MCF 10A (cell line): Measurements from ENCODE around the gene CAMK1D. TPM values are rescaled to one million over a fixed set of nuclear protein-coding genes. Genes with fewer than 3 reads are reported as not detected.

ENCODE experiments used
- BruUV-seq: library from RNA; stranded (reverse); fragments of 400-500 nt; replicated peaks from 2 replicates; lab custom pipeline; 2021; lab: Mats Ljungman, UMichigan
- CTCF ChIA-PET: fragments of 300-600 bp; sonication (Branson Sonifier 250); formaldehyde crosslinking; extraction: SDS; loops from one replicate; lab custom pipeline; 2021; ENCODE audit warnings: antibody characterized with exemption, inconsistent platforms; lab: Yijun Ruan, JAX
- POLR2A ChIA-PET: fragments of 300-600, 350-650 bp; sonication (Branson Sonifier 250); formaldehyde crosslinking; extraction: SDS; loops from one replicate; lab custom pipeline; 2020; ENCODE audit warnings: antibody characterized with exemption, inconsistent platforms; lab: Yijun Ruan, JAX
- DNase-seq: peaks from one replicate; pipeline ENCODE4 v3.0.0-alpha.2; 2018; ENCODE audit not compliant: unreplicated experiment
- H3K27ac Mint-ChIP-seq: one replicate; pipeline ENCODE4 v1.8.0; 2022; ENCODE audit warnings: mild to moderate bottlenecking, low read depth, mixed read lengths; ENCODE audit not compliant: unreplicated experiment
- H3K27me3 Mint-ChIP-seq: one replicate; pipeline ENCODE4 v1.8.0; 2022; ENCODE audit warnings: mixed read lengths; ENCODE audit not compliant: insufficient read depth, unreplicated experiment
- H3K36me3 Mint-ChIP-seq: one replicate; pipeline ENCODE4 v1.8.0; 2022; ENCODE audit warnings: mild to moderate bottlenecking, moderate library complexity, mixed read lengths; ENCODE audit not compliant: insufficient read depth, unreplicated experiment
- H3K4me1 Mint-ChIP-seq: one replicate; pipeline ENCODE4 v1.8.0; 2022; ENCODE audit warnings: mixed read lengths; ENCODE audit not compliant: insufficient read depth, unreplicated experiment
- H3K4me3 Mint-ChIP-seq: one replicate; pipeline ENCODE4 v1.8.0; 2022; ENCODE audit warnings: mild to moderate bottlenecking, moderate library complexity, mixed read lengths; ENCODE audit not compliant: unreplicated experiment
- H3K9me3 Mint-ChIP-seq: one replicate; pipeline ENCODE4 v1.8.0; 2022; ENCODE audit warnings: mixed read lengths; ENCODE audit not compliant: unreplicated experiment
- CTCF ChIP-seq: fragments of 200-600 bp; IDR thresholded peaks from one replicate; pipeline ENCODE4 v1.8.0; 2022; ENCODE audit warnings: antibody characterized with exemption, mild to moderate bottlenecking; ENCODE audit not compliant: unreplicated experiment
- intact Hi-C: fragments of 100-400 bp; cut with micrococcal nuclease; formaldehyde crosslinking; loops from 2 replicates; pipeline ENCODE4 v1.14.1; 2022
- total RNA-seq: library from RNA; stranded (reverse); gene quantifications from 2 replicates; pipeline ENCODE4 v1.2.3, GENCODE V29; 2022

Gene CAMK1D
- total RNA-seq, 1 experiment from 2014 or later, result 1.7 TPM

GRCh38 chr10:12448729-12449391 is 99.5 kb downstream of the CAMK1D start:
- no TSS peak for BruUV-seq
- ChIA-PET POLR2A (interaction anchor here (0.9 kb wide), 1 partner anchor 12 kb away, joined by 3 read pairs; no protein-coding TSS in a partner anchor), CTCF (interaction anchor here (0.6 to 0.7 kb wide), 2 partner anchors 71 to 204 kb away, joined by 3 read pairs; no protein-coding TSS in a partner anchor)
- Mint-ChIP-seq H3K36me3 (no peaks in the 10 kb centered on the region), H3K27me3 (peaks cover 12% of the 10 kb centered on the region), H3K27ac (peak overlapping the region; percentile 93), H3K4me1 (peaks cover 13% of the 10 kb centered on the region), H3K4me3 (peak overlapping the region; percentile 53), H3K9me3 (no peaks in the 10 kb centered on the region)
- intact Hi-C loops, result no loop called here
- DNase-seq, result peak; percentile 76
- TF ChIP-seq CTCF, result no peak

GRCh38 chr10:12455318-12455717 is 106.0 kb downstream of the CAMK1D start:
- POLR2A ChIA-PET, result no interaction called here
- TF ChIP-seq CTCF, result no peak
- Mint-ChIP-seq H3K4me1 (peaks cover 5% of the 10 kb centered on the region), H3K9me3 (no peaks in the 10 kb centered on the region), H3K4me3 (no peak overlapping the region), H3K36me3 (no peaks in the 10 kb centered on the region), H3K27ac (no peak overlapping the region), H3K27me3 (peaks cover 21% of the 10 kb centered on the region)
- CTCF ChIA-PET, result interaction anchor here (1.5 kb wide), 1 partner anchor 108 kb away, joined by 3 read pairs; no protein-coding TSS in a partner anchor
- BruUV-seq, result no TSS peak
- no peak for DNase-seq
- intact Hi-C loops, result no loop called here

- TF ChIP-seq CTCF, result no peak
- Mint-ChIP-seq H3K9me3 (no peaks in the 10 kb centered on the region), H3K27me3 (peaks cover 21% of the 10 kb centered on the region), H3K27ac (no peak overlapping the region), H3K4me1 (peaks cover 5% of the 10 kb centered on the region), H3K4me3 (no peak overlapping the region), H3K36me3 (no peaks in the 10 kb centered on the region)
- BruUV-seq, result no TSS peak
- CTCF ChIA-PET, result interaction anchor here (1.5 kb wide), 1 partner anchor 108 kb away, joined by 3 read pairs; no protein-coding TSS in a partner anchor
- POLR2A ChIA-PET, result no interaction called here
- intact Hi-C loops, result no loop called here
- peak; percentile 27 for DNase-seq
Measured at GRCh38 chr10:12455766-12456165, 106.4 kb downstream of the CAMK1D start.

GRCh38 chr10:12459340-12459739 is 110.0 kb downstream of the CAMK1D start:
- H3K4me1 Mint-ChIP-seq, result peaks cover 5% of the 10 kb centered on the region
- H3K4me3 Mint-ChIP-seq, result no peak overlapping the region
- H3K36me3 Mint-ChIP-seq, result no peaks in the 10 kb centered on the region
- H3K27ac Mint-ChIP-seq, result no peak overlapping the region
- H3K27me3 Mint-ChIP-seq, result peaks cover 9% of the 10 kb centered on the region
- CTCF ChIA-PET, result interaction anchor here (1.0 kb wide), 1 partner anchor 13 kb away, joined by 4 read pairs; no protein-coding TSS in a partner anchor
- DNase-seq, result no peak
- no peaks in the 10 kb centered on the region for H3K9me3 Mint-ChIP-seq
- no TSS peak for BruUV-seq
- no peak for TF ChIP-seq CTCF
- POLR2A ChIA-PET, result no interaction called here
- intact Hi-C loops, result no loop called here
